ENCODE measurements around the gene PLIN5.

DNA sequence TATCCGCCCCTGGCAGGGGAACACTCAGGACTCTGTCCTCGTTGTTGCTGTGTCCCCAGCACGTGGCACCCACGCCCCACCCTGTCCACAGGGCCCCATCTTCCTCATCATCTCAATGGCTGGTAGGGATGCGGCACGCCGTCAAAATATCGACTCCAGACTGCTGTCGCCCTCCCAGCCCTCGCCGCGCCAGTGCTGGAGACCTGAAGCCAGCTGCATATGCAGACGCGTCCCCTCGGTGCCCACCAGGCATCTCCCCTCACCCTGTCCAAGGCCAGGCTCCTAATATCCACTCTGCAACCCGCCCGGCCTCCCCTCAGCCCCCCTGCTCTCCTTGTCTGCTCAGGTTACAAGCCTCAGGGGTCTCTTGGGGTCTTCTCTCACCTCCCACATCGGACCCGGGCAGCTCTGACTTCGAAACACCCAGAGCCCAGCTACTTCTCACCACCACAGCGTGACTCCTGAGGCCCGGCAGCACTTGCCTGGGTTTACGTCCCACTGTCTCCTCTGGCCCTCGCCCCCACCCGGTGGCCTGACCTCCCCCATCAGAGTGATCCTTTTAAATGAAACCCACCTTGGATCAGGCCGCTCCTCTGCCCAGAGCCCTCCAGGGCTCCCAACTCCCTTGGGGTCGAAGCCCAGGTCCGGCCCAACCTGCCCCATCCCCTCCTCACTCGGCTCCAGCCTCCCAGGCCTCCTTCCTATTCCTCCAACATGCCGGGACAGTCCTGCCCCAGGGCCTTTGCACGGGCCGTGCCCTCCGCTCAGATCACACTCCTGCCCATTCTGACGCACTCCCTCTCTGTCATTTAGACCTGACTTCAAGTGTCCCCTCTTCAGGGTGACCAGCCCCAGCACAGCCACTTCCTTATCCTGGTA lies 29.2 kb downstream of the PLIN5 start:
- TF ChIP-seq POLR2AphosphoS5 (IDR thresholded peaks at IDR 0.05; ENCODE audit: low read depth, low read length) (no peak), TCF7L2 (IDR thresholded peaks at IDR 0.05; ENCODE audit: borderline replicate concordance, extremely low read depth, insufficient read depth, insufficient read length) (no peak)

Measured in HCT116 (cell line).